K562 (cell line): ENCODE measurements around the gene WHAMM. TPM values are rescaled to one million over a fixed set of nuclear protein-coding genes. Genes with fewer than 3 reads are reported as not detected.

Experiments used
- CAMTA2 ChIP-seq: fragments of 250-450 bp; sonication (Bioruptor Pico); conservative IDR thresholded peaks from 2 replicates; pipeline ENCODE4 v1.5.1; 2022
- DMBX1 ChIP-seq: fragments of 250-450 bp; sonication (Bioruptor Pico); IDR thresholded peaks from 2 replicates; pipeline ENCODE4 v1.8.0; 2022; ENCODE audit warnings: inconsistent platforms, mild to moderate bottlenecking, moderate library complexity, borderline replicate concordance
- POLR3A ChIP-seq: IDR thresholded peaks from 2 replicates; pipeline ENCODE4 v1.6.1; 2011; ENCODE audit warnings: borderline replicate concordance, mild to moderate bottlenecking, moderate library complexity; ENCODE audit not compliant: insufficient read length, insufficient read depth; ENCODE audit errors: extremely low read depth
- PTBP1 ChIP-seq: fragments of 200-400 bp; formaldehyde crosslinking; IDR thresholded peaks from 2 replicates; pipeline ENCODE4 v1.6.1; 2017; ENCODE audit warnings: low read depth, low read length
- RBM15 ChIP-seq: fragments of 200-400 bp; formaldehyde crosslinking; IDR thresholded peaks from 2 replicates; pipeline ENCODE4 v1.6.1; 2018; ENCODE audit warnings: mild to moderate bottlenecking, low read length, moderate library complexity; ENCODE audit not compliant: insufficient read depth
- SAFB ChIP-seq: fragments of 200-400 bp; formaldehyde crosslinking; IDR thresholded peaks from 2 replicates; pipeline ENCODE4 v1.6.1; 2017; ENCODE audit warnings: low read depth, low read length, borderline replicate concordance
- SIN3A ChIP-seq, 2 experiments: fragments of 150-350 bp in 1 of 2; IDR thresholded peaks; 2 replicates each; pipeline ENCODE4 v1.6.1; 2011 to 2016; ENCODE audit warnings: borderline replicate concordance in 2 of 2, low read depth in 2 of 2, low read length in 2 of 2, mild to moderate bottlenecking in 2 of 2, moderate library complexity in 2 of 2; ENCODE audit not compliant: control insufficient read depth in 1 of 2
- SLC30A9 ChIP-seq: fragments of 250-450 bp; sonication (Bioruptor Pico); IDR thresholded peaks from 2 replicates; pipeline ENCODE4 v1.8.0; 2022; ENCODE audit warnings: mild to moderate bottlenecking, moderate library complexity
- SOX6 ChIP-seq: fragments of 450-650 bp; IDR thresholded peaks from 2 replicates; pipeline ENCODE4 v1.6.1; 2014; ENCODE audit warnings: mild to moderate bottlenecking
- XRCC5 ChIP-seq: fragments of 200-400 bp; formaldehyde crosslinking; IDR thresholded peaks from 2 replicates; pipeline ENCODE4 v1.6.1; 2017; ENCODE audit warnings: low read depth, mild to moderate bottlenecking, low read length
- ZEB2 ChIP-seq: fragments of 450-650 bp; IDR thresholded peaks from 2 replicates; pipeline ENCODE4 v1.6.1; 2016
- ZKSCAN1 ChIP-seq: fragments of 150-350 bp; IDR thresholded peaks from 2 replicates; pipeline ENCODE4 v1.6.1; 2016; ENCODE audit warnings: low read depth, low read length
- ZNF24 ChIP-seq: fragments of 450-650 bp; IDR thresholded peaks from 2 replicates; pipeline ENCODE4 v1.6.1; 2016
- ZNF324 ChIP-seq: fragments of 250-450 bp; sonication (Bioruptor Pico); IDR thresholded peaks from 2 replicates; pipeline ENCODE4 v1.4.0; 2020; ENCODE audit warnings: mild to moderate bottlenecking
- ZNF384 ChIP-seq: IDR thresholded peaks from 2 replicates; pipeline ENCODE4 v1.6.1; 2012; ENCODE audit warnings: low read depth, low read length, improper control_type of control experiment
- ZNF785 ChIP-seq: fragments of 250-450 bp; sonication (Bioruptor Pico); IDR thresholded peaks from 2 replicates; pipeline ENCODE4 v1.4.0; 2020; ENCODE audit warnings: mild to moderate bottlenecking
- polyA plus RNA-seq, 8 experiments: library from polyadenylated mRNA; depleted of rRNA in 4 of 8; stranded (reverse) in 5 of 8; unstranded in 3 of 8; fragments of >200 nt; fragmentation: Nextera tagmentation in 2 of 8; fragmentation: Illumina TruSeq in 1 of 8; extraction: Ambion mirVana in 2 of 8; extraction: Trizol in 1 of 8; gene quantifications; 2 replicates each; pipeline versions ENCODE4 v1.2.1 to v1.2.3, GENCODE V29; 2011 to 2014; ENCODE audit warnings: inconsistent platforms in 1 of 8, missing spikeins in 1 of 8
- total RNA-seq, 7 experiments: library from RNA; depleted of rRNA in 6 of 7; stranded (reverse); fragments of >200 nt in 6 of 7; fragmentation: Illumina TruSeq in 2 of 7; extraction: Trizol in 2 of 7; gene quantifications; 2 replicates each; pipeline versions ENCODE4 v1.2.1 to v1.2.3, GENCODE V29; 2011 to 2021; ENCODE audit warnings: low replicate concordance in 1 of 7
- TF ChIP-seq, protein P1 (sequence below): fragments of 250-450 bp; sonication (Bioruptor Pico); IDR thresholded peaks from 2 replicates; pipeline ENCODE4 v1.5.1; 2021; ENCODE audit warnings: mild to moderate bottlenecking
- TF ChIP-seq, protein P2 (sequence below), 2 experiments: fragments of 450-650 bp; IDR thresholded peaks; 2 replicates each; pipeline ENCODE4 v1.6.1; 2018; ENCODE audit warnings: mild to moderate bottlenecking in 2 of 2, low read depth in 1 of 2; ENCODE audit not compliant: partially characterized antibody in 2 of 2
- TF ChIP-seq, protein P3 (sequence below): fragments of 150-350 bp; conservative IDR thresholded peaks from 2 replicates; pipeline ENCODE4 v1.6.1; 2014; ENCODE audit warnings: low read length
- TF ChIP-seq, protein P4 (sequence below): fragments of 250-450 bp; sonication (Bioruptor Pico); IDR thresholded peaks from 2 replicates; pipeline ENCODE4 v1.5.0; 2022; ENCODE audit warnings: mild to moderate bottlenecking

WHAMM gene
- total and polyA plus RNA-seq, 9 of the 15 experiments (the other 6 are each of a cell fraction or from before 2014, with no cell fraction given), result 2.0 to 4.8 (median 3.6) TPM

DNA sequence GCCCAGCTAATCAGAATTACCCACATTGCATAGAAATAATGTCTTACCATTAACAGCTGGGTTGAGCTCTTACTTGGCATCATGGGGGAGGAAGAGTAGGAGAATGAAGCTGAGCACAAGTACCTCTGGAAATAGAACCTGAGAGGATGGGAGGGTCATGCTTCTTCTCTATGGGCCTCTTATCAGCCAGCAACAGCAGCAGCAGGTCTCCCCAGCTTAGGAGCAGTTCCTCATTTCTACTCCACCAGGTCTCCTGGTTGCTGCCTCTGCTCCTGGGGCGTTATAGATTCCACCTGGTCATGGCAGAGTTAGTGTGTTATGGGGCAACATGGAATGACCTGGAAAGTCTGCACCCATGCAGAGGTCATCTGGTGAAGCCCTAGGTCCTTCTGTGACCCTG lies 6.9 kb upstream of the WHAMM start (continued):
- TF ChIP-seq, protein P1, sequence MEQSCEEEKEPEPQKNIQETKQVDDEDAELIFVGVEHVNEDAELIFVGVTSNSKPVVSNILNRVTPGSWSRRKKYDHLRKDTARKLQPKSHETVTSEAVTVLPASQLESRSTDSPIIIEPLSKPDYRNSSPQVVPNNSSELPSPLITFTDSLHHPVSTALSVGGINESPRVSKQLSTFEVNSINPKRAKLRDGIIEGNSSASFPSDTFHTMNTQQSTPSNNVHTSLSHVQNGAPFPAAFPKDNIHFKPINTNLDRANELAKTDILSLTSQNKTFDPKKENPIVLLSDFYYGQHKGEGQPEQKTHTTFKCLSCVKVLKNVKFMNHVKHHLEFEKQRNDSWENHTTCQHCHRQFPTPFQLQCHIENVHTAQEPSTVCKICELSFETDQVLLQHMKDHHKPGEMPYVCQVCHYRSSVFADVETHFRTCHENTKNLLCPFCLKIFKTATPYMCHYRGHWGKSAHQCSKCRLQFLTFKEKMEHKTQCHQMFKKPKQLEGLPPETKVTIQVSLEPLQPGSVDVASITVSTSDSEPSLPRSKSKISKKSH (CRISPR knock-in tag), result no peak
- TF ChIP-seq ZNF384, result no peak
- TF ChIP-seq ZNF324, result no peak
- TF ChIP-seq PTBP1, result no peak
- TF ChIP-seq SIN3A (IDR thresholded peaks at IDR 0.05; ENCODE audit: borderline replicate concordance in 2 of 2, control insufficient read depth in 1 of 2, low read depth in 2 of 2, low read length in 2 of 2), result no peak
- TF ChIP-seq POLR3A, result no peak
- TF ChIP-seq CAMTA2, result no peak
- TF ChIP-seq, protein P2, sequence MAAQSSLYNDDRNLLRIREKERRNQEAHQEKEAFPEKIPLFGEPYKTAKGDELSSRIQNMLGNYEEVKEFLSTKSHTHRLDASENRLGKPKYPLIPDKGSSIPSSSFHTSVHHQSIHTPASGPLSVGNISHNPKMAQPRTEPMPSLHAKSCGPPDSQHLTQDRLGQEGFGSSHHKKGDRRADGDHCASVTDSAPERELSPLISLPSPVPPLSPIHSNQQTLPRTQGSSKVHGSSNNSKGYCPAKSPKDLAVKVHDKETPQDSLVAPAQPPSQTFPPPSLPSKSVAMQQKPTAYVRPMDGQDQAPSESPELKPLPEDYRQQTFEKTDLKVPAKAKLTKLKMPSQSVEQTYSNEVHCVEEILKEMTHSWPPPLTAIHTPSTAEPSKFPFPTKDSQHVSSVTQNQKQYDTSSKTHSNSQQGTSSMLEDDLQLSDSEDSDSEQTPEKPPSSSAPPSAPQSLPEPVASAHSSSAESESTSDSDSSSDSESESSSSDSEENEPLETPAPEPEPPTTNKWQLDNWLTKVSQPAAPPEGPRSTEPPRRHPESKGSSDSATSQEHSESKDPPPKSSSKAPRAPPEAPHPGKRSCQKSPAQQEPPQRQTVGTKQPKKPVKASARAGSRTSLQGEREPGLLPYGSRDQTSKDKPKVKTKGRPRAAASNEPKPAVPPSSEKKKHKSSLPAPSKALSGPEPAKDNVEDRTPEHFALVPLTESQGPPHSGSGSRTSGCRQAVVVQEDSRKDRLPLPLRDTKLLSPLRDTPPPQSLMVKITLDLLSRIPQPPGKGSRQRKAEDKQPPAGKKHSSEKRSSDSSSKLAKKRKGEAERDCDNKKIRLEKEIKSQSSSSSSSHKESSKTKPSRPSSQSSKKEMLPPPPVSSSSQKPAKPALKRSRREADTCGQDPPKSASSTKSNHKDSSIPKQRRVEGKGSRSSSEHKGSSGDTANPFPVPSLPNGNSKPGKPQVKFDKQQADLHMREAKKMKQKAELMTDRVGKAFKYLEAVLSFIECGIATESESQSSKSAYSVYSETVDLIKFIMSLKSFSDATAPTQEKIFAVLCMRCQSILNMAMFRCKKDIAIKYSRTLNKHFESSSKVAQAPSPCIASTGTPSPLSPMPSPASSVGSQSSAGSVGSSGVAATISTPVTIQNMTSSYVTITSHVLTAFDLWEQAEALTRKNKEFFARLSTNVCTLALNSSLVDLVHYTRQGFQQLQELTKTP (IDR thresholded peaks at IDR 0.05; ENCODE audit: low read depth in 1 of 2, partially characterized antibody in 2 of 2), result no peak
- TF ChIP-seq ZEB2, result peak; percentile 82
- TF ChIP-seq SOX6, result peak; percentile 73
- no peak for TF ChIP-seq SLC30A9 (CRISPR knock-in tag)
- TF ChIP-seq, protein P3, sequence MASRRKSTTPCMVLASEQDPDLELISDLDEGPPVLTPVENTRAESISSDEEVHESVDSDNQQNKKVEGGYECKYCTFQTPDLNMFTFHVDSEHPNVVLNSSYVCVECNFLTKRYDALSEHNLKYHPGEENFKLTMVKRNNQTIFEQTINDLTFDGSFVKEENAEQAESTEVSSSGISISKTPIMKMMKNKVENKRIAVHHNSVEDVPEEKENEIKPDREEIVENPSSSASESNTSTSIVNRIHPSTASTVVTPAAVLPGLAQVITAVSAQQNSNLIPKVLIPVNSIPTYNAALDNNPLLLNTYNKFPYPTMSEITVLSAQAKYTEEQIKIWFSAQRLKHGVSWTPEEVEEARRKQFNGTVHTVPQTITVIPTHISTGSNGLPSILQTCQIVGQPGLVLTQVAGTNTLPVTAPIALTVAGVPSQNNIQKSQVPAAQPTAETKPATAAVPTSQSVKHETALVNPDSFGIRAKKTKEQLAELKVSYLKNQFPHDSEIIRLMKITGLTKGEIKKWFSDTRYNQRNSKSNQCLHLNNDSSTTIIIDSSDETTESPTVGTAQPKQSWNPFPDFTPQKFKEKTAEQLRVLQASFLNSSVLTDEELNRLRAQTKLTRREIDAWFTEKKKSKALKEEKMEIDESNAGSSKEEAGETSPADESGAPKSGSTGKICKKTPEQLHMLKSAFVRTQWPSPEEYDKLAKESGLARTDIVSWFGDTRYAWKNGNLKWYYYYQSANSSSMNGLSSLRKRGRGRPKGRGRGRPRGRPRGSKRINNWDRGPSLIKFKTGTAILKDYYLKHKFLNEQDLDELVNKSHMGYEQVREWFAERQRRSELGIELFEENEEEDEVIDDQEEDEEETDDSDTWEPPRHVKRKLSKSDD, result no peak
- TF ChIP-seq ZNF785 (CRISPR knock-in tag), result no peak
- TF ChIP-seq DMBX1 (CRISPR knock-in tag), result 0 out of 2 replicates have a peak, but pooled peaks have one; percentile 45
- no peak for TF ChIP-seq RBM15
- 0 out of 2 replicates have a peak, but pooled peaks have one; percentile 41 for TF ChIP-seq ZKSCAN1
- no peak for TF ChIP-seq XRCC5
- TF ChIP-seq ZNF24, result no peak
- TF ChIP-seq SAFB, result no peak
- TF ChIP-seq, protein P4, sequence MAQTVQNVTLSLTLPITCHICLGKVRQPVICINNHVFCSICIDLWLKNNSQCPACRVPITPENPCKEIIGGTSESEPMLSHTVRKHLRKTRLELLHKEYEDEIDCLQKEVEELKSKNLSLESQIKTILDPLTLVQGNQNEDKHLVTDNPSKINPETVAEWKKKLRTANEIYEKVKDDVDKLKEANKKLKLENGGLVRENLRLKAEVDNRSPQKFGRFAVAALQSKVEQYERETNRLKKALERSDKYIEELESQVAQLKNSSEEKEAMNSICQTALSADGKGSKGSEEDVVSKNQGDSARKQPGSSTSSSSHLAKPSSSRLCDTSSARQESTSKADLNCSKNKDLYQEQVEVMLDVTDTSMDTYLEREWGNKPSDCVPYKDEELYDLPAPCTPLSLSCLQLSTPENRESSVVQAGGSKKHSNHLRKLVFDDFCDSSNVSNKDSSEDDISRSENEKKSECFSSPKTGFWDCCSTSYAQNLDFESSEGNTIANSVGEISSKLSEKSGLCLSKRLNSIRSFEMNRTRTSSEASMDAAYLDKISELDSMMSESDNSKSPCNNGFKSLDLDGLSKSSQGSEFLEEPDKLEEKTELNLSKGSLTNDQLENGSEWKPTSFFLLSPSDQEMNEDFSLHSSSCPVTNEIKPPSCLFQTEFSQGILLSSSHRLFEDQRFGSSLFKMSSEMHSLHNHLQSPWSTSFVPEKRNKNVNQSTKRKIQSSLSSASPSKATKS (CRISPR knock-in tag), result no peak
